UCSD-AML1 (cell line): ENCODE results near the gene OTOP3.

Source experiments
- DNase-seq: peaks from one replicate; lab custom pipeline; 2025; ENCODE audit not compliant: unreplicated experiment; lab: John Stamatoyannopoulos, UW

OTOP3 gene

GRCh38 chr17:74916136-74916850 lies 19.4 kb upstream of the OTOP3 start:
- DNase-seq: no peak

DNA sequence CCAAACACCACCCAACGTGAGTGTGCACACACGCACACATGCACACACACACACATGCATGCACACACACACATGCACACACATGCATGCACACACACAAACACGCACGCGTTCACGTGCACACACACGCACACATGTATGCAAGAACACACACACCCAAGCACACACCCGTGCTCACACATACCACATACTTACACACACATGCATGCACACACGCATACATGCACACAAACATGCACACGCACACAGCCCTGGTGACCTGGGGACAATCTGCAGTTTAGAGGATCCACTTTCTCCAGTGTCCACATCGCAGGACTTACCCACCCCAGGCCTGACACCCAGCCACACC lies 18.9 kb upstream of the OTOP3 start:
- DNase-seq: no peak

- DNase-seq: peak; percentile 28
Observed at GRCh38 chr17:74917430-74917829, 18.3 kb upstream of the OTOP3 start.

DNA sequence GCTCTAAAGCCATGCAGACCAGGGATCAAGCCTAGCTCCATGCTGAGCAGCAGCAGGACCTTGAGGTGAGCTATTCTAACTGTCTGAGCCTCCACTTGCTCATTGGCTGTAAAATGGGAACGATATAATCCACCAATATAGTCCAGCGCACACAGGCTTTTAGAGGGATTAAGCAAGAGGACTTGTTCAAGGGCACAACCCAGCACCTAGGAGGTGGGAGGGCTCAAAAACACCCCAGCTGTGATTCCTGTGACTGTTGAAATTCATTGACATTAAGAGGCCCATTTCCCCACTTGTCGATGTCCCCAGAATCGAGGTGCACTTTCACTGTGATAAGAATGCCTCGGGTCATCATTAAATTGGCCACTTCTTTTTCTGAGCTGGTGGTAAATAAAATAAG lies 16.8 kb upstream of the OTOP3 start:
- no peak for DNase-seq

DNA sequence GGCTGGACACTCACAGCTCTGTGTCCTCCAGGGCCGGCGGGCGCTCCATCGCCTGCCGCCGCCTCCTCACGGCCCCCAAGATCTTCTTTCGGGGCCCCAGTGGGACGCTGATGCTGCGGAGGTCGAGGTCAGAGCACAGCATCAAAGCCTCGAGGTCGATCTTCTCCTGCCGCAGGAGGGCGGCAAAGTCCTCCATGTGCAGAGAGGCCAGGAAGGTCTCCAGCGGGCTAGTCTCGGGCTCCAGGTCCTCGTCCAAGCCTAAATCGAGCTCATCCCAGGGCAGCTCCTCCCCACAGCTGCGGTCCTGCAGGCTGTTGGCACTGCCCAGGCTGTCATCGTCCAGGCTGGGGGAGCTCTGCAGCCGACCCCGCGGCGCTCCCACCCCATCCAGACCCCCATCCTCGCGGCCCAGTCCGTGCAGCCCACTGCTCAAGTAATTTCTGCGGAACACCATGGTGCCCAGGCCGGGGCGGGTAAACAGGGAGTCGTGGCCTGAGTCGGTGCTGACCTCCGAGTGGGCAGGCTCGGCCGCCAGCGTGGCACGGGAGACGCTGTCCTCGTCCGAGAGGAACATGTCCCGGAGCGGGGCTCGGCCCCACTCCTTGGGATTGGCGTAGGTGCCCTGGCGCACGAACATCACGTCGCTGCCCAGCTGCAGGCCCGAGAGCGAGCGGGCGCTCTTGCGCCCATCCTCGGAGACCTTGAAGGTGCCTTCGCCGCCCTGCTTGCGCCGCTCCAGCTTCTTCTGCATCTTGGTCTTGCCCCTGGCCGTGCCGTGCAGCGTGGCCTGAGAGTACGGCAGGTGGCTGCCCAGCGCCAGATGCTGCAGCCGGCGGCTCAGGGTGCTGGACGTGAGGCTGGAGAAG lies 16.0 kb upstream of the OTOP3 start:
- no peak for DNase-seq

- no peak for DNase-seq
Observed at GRCh38 chr17:74920306-74920620, 15.4 kb upstream of the OTOP3 start.

- no peak for DNase-seq
Observed at GRCh38 chr17:74920642-74921025, 15.1 kb upstream of the OTOP3 start.

DNA sequence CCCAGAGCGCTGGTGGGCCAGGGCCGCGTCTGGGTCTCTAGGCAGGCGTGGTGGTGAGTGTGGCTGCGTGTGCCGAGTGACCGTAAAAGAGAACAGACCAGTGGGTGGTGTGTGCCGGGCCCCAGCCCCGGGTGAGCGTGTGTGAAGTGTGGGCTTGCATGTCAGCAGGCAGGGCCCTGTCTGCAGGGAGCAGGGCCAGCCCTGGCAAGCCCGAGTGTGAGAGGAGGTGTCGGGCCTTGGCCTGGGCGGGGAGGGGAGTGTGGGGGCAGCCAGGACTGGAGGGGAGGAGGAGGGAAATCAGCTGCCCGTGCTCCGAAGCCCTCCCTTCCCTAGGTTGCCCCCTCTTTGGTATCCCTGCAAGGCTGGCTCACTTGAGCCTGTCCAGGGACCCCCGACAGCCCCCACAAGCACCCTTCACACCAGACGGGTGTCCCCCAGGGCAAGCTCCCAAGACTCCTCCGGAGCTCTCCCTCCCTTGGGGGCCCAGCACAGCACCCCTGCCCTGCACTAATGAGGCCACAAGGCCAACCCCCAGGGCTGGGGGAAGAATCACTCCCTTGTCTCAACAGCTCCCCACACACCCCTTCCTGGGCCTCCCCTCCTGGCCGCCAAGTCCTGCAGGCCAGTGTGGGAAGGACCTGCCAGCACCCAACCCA lies 14.5 kb upstream of the OTOP3 start:
- DNase-seq: no peak

DNA sequence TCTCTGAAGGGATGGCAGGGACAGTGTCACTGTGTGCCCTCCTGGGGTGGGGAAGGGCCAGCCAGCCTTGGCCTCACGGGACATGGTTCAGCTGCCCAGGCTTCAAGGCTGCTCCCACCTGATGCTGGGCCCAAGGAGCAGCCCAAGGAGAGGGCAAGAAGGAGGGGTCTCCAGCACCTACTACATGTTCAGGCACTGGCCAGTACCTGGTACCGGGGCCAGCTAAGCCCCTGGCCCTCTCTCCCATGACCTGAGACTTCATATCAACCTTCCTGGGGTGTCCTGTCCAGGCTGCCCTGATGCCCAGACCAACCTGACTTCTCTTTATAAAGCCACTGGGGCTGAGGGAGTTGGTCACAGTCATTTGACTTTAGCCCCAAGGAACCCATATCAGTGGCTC lies 13.9 kb upstream of the OTOP3 start:
- DNase-seq: no peak

DNA sequence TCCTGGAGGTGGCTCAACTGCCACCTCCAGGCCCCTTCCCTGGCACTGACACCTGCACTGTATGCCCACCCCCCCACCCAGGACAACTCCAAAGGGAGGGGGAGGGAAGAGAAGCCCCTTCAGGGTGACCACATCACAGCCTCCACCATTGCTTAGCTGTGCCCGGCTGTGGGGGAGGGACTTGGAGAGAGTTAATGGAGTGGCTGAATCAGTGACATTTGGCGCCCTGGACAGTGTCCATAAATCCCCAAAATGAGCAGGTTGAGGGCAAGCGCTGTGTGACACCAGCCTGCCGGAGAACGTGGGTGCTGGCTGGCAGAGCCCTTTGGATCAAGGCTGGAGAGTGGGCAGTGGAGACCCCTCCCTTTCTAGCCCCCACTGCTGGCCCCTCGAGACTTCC lies 13.5 kb upstream of the OTOP3 start:
- DNase-seq: no peak

GRCh38 chr17:74922694-74923537 lies 12.8 kb upstream of the OTOP3 start, which contains the start of gene USH1G:
TSS of gene USH1G (minus strand) at chr17:74923255. CDS start at chr17:74923073, 182 bp downstream.
- DNase-seq: no peak

DNA sequence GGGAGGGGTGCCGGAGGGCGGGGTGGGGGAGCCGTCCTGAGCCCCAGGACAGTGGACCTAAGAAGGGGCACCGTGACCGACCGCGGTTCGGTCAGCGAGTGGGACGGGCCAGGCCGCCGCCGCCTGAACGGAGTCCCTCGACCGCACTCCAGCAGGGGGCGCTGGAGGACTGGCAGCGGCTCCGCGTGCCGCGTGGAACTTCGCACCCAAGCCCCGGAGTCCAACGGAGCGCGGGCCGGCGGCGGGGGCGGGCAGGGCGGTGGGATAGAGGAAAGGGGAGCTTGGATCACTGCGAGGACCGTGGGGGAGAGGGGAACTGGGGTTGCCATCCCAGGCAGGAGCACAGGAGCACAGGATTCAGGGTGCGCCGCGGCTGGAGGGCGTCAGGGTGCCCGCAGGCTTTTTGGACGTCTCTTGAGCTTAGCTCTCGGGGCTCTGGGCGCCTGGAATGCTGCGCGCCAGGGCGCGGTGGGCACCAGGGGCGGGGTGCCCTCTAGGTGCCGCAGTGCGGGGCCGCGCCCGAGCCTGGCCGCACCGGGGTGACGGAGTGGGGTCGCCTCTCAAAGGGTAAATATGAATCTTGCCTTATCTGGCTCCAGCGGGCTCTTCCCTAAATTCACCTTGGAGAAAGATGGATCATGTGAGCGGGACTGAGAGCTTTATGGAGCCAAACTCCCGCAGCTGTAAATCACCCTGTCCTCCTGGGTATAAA lies 12.0 kb upstream of the OTOP3 start:
- peak; percentile 72 for DNase-seq

DNA sequence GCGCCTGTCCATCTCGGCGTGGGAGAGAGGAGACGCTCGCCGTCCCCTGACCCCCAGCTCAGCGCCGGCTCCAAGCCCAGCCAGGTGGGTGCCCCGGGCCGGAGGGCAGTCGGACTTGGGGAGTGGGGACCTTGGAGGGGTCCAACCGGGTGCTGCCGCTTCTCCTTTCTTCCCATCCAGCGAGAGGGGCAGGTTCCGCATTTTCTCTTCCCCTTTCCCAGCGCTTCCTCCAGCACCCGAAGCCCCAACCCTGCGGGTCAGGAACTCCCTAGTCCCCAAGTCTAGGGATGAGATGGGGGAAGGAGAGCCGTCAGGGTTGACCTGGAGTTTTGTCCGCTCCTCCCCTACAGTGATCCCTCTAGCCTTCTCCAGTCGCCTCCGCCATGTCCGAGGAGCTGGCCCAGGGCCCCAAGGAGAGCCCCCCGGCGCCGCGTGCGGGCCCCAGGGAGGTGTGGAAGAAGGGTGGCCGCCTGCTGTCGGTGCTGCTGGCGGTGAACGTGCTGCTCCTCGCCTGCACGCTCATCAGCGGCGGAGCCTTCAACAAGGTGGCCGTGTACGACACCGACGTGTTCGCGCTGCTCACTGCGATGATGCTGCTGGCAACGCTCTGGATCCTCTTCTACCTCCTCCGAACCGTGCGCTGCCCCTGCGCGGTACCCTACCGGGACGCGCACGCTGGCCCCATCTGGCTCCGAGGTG lies 11.3 kb upstream of the OTOP3 start, which contains the start of gene OTOP2:
Gene OTOP2 (plus strand): TSS at position 24 of the 699 bp plus-strand sequence. CDS start 360 bp downstream, at position 384.
- peak; percentile 39 for DNase-seq

- DNase-seq: no peak
Observed at GRCh38 chr17:74925242-74925641, 10.5 kb upstream of the OTOP3 start.

GRCh38 chr17:74928786-74929185 lies 6.9 kb upstream of the OTOP3 start:
- DNase-seq: no peak

- DNase-seq: no peak
Observed at GRCh38 chr17:74930535-74931036, 5.1 kb upstream of the OTOP3 start.

GRCh38 chr17:74935048-74935447 lies 650 bp upstream of the OTOP3 start:
- DNase-seq: no peak

DNA sequence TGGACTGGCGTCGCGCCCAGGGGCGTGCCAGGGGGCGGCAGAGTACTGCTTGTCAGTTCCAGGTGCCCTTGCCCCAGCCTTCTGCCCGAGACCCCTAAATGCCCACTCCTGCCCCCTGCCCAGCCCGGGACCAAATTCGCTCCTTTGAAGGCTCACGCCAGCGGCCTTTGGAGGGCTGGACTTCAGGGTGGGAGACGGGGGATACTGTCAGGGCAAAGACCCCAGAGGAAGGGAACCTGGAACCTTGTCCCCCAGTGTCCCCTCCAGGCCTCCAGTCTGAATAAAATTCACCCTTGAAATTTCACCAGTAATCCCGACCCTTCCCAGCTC lies 737 bp downstream of the OTOP3 start:
- no peak for DNase-seq
